CD4-positive, alpha-beta T cell treated with Interleukin-15 for 4 hours (primary cell): ENCODE data around the gene ABCC3.
"Not testable (repeated sequence)": the region's sequence is repeated elsewhere in the genome, so short reads cannot be mapped to it uniquely, and the experiment has no call there.

Source experiments
- DNase-seq: peaks from one replicate; pipeline ENCODE4 v3.0.0-alpha.2; 2020; ENCODE audit warnings: low spot score

ABCC3 gene

DNA sequence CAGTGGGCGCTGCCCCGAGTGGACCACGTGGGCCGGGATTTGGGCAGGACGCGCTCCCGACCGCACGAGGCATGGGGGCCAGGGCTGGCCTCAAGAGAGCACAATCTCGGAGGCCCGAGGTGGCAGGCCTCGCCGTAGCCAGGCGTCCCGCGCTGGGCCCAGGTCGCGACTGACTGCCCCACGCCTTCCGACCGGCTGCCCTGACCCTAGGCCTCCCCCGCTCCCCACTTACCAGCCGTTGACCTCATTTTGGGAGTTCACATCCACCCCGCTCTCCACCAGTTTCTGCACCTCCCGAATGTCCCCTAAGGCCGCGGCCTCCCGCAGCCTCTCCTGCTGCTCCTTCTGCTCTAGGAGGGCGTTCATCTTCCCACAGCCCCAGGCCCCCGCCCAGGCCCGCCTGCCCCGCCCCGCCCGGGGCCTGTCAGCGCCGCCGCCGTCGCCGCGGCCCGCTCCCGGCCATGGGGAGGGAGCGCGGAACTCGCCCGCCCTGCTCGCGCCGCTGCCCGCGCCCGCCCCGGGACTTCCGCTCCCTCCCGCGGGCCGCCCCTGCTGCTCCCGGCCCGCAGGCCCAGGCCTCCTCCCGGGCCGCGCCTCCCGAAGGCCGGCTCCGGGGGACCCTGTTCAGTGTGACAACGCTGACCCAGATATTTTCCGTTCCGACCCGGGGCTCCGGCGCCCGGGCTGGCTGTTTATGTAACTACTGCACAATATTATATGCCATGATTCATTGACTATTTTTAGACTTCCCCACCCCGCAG, 72.8 kb downstream of the ABCC3 start, which contains the start of gene ANKRD40:
Gene ANKRD40, minus strand, starts transcription at position 626 of the 761 bp plus-strand sequence. Its CDS starts 260 bp downstream, at position 366.
- peak; percentile 94 for DNase-seq

DNA sequence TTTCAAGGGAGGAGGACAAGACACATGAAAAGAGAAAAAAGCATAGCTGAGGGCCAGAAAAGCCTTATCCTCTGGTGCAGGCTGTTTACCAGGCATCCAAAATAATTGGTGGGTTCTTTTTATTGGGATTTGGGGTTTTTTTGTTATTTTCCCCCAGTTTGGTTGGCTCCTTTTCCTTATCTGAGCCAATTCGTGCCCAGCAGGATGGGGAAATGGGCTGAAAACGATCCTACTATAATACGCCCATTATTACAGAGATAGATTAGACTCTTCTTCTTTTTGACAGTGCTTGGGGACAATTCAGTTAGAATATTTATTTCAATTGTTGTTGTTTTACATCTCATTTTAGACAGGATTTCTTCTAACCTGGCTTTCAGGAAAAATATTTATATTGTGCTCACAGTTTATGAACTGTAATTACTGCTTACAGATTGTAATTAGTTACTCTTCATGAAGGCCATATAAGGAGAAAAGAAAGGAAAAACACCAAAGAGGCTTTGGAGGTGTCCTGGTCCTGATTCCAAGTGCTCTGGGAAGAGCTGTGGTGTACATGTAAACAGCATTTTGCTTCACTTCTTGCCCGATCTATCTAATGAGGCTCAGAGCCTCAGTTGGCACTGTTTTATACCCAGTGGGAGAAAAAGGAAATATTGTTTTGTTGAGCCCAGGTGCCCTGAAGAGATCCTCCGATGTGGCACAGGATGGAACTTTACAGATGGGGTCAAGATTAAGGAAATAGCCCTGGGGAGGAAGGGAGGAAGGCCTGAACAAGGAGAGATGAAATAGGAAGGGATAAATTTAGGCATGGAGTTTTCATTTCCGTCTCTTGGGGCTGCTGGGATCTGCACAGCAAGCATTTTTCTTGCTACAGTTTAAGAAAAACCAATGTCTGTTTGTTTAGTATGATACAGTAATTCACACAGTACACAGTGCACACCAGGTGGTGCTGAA, 73.6 kb downstream of the ABCC3 start:
- no peak for DNase-seq

DNA sequence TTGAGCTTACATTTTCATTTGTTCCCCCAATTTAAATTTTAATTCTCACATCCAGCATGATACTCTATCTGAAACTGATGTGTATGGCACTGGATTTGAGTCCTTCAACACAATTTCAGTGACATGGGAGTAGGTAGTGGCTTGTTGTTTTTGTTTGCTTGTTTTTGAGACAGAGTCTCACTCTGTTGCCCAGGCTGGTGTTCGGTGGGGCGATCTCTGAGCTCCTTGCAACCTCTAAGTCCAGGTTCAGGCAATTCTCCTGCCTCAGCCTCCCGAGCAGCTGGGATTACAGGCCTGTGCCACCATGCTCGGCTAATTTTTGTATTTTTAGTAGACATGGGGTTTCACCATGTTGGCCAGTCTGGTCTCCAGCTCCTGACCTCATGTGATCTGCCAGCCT, 74.4 kb downstream of the ABCC3 start:
- DNase-seq = not testable (repeated sequence)

DNA sequence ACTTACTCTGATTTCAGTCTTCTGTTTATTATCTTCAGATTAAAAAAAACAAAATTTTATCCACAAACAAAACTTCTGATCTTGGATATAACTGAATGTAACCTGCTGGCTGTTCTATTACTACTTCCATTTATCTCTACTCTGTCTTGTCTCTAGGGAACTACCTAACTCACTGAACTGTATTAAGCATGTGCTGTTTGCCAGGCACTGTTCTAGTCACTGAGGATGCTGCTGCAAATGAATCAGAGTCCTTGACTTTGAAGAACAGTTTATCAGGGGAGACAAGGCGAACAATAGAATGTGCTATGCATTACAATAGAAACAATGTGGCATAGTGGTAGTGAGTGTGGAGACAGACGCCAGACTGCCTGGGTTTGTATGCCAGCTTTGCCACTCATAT, 75.3 kb downstream of the ABCC3 start:
- no peak for DNase-seq

DNA sequence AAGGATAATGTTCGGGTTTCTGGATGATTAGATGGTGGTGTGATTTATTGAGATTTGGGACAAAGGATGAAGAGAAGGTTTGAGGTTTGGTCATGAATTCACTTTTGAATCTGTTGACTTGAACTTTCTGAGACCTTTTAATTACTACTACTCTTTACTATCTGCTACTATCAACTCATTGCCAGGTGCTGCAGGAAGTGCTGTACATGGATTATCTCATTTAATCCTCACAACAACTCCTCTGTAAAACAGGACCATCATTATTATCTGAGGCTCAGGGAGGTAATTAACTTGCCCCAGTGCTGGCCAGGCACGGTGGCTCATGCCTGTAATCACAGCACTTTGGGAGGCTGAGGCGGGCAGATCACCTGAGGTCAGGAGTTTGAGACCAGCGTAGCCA, 76.0 kb downstream of the ABCC3 start:
- no peak for DNase-seq

DNA sequence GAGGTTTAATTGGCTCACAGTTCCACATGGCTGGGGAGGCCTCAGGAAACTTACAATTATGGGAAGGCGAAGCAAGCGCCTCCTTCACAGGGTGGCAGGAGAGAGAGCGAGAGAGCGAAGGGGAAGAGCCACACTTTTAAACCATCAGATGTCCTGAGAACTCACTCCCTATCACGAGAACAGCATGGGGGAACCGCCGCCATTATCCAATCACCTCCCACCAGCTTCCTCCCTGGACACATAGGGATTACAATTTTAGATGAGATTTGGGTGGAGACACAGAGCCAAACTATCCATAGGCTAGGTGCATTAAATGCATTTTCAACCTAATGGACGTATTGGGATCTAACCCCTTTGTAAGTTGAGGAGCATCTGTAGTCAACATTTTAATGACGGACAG, 78.0 kb downstream of the ABCC3 start:
- no peak for DNase-seq

DNA sequence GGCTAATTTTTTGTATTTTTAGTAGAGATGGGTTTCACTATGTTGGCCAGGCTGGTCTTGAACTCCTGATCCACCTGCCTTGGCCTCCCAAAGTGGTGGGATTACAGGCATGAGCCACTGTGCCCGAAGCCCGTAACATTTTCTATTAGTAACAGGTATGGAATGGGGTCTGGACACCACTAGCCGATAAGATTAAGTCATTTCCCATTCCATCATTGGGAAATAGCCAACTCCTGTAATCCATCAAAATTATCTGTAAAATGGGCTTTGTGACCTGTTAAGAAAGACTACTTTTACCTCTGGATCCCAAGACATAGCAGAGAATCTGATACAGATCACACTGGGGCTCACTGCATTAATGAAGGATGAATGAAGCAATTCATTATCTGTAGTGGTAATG, 80.8 kb downstream of the ABCC3 start:
- DNase-seq = no peak

DNA sequence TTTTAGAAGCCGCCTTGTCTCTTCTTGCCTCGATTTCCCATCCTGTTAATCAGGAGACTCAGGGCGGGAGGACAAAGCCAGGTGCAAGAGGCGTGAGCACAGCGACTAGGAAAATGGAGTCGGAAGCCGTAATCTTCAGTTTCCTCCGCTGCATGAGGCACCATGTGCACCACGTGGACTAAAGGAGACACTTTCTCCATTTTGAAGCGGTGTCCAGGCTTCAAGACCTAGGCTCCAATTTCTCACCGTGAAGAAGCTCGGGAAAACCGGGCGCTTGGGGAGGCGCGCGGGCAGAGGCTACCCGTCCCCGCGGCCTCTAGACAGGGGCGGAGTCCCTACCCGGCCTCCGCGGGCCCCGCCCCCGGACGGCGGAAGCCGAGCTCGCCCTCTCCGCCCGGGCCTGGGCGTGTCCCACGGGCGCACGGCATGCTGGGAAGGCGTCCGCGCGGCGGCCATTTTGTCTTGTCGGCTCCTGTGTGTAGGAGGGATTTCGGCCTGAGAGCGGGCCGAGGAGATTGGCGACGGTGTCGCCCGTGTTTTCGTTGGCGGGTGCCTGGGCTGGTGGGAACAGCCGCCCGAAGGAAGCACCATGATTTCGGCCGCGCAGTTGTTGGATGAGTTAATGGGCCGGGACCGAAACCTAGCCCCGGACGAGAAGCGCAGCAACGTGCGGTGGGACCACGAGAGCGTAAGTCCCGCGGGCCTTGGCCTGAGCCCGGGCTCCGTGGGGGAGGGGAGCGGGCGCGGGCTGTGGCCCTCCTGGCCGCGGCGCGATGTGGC, 84.7 kb downstream of the ABCC3 start, which contains the start of gene LUC7L3:
Gene LUC7L3, plus strand, starts transcription at position 460 of the 780 bp plus-strand sequence. Its CDS starts 130 bp downstream, at position 590.
- peak; percentile 90 for DNase-seq

DNA sequence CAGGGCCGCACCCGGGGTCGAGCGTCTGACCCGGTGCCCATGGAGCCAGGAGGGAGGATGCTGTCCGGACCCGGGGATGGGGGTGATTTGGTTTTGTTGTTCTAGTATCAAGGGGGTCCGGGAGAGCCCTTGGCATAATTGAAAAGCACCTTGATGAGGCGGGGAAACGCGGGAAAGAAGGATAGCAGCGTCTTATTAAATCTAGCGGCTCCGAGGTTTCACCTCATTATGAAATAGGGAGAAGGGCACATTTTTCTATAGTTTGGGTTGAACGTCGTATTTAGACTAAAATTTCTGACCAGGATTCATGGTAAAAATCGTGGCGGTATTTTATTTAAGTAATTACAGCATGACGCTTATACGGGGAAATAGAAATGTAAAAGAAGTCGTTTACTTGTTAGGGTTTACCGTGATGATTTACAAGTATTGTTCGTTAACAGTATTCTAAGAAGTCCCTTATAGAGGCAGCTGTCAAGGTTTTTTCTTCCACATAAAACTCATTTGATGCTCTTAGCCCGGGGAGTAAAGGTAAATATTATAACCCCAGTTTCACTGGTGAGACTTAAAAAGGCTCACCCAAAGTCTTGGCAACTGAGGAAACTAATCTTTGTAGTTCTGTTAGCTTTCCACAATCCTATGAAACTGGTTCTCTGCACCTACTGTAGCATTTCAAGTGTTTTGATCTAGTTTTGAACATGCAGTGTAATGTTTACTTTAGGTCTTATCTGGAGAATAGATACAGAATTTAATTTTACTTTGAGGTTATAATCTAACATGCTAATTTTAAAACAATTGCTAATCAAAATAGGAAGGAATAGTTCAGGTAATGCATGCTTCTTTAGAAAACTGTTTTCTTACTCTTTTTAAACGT, 85.5 kb downstream of the ABCC3 start:
- peak; percentile 22 for DNase-seq

DNA sequence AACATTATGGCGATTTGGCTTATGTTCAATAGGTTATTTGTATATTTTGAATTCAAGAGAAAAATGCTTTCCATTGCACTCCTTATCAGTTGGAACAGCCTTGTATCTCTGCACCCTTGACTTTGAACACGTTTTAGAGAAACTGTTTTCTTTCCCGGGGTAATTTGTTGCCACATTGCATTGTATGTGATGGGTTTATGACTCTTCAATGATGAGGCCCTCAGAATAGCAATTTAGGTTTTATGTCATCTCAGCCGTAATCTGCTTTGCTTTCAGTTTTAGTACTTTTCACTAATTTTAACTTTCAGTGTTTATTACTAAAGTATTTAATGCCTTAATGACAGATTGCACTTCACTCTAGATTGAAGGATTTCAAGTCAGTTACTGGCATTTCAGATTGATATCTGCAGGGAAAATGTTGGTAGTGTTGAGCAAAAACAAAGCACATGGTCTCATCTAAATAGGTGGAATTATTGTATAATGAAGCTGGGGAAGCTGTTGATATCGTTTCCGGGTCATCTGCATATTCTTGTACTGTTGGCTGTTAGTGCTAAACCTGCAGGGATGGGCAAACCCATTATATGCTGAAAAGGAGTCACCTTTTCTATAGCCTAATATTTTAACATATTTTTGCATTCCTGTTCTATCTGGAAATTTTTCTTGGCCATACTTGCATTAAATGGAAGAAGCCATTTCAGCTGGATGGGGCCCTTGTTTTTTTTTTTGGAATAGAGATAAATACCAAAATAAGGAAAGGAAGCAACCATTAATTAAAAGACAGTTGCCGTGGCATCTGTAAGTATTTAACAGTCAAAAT, 86.7 kb downstream of the ABCC3 start:
- peak; percentile 42 for DNase-seq

DNA sequence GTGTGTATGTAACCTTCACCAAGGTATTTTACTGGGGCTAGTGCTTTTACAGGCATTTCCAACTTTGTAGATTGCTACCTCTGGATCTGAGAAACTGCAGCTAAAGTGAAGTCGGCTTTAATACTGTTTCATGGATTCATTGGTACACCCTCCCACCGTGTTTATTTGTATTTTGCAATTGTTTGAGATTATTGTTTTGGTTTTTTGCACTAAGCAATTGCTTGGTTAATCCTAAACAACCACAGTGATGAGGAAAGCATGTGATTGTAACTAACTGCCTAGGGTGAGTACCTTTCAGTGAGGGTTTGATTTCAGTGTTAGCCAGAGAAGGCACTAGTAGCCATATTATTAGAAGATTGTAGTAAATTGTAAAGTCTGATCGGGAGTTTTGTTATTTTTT, 88.1 kb downstream of the ABCC3 start:
- DNase-seq = no peak

DNA sequence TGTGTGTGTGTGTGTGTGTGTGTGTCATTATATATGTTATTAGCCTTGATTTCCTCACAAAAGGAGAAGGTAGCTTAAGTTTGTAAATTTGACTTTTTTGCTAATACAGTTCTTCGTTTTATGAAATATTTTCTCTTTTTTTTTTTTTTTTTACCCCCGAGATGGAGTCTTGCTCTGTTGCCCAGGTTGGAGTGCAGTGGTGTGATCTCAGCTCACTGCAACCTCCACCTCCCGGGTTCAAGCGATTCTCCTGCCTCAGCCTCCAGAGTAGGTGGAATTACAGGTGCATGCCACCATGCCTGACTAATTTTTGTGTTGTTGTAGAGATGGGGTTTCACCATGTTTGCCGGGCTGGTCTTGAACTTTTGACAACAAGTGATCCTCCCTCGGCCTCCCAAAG, 89.9 kb downstream of the ABCC3 start:
- DNase-seq = not testable (repeated sequence)

DNA sequence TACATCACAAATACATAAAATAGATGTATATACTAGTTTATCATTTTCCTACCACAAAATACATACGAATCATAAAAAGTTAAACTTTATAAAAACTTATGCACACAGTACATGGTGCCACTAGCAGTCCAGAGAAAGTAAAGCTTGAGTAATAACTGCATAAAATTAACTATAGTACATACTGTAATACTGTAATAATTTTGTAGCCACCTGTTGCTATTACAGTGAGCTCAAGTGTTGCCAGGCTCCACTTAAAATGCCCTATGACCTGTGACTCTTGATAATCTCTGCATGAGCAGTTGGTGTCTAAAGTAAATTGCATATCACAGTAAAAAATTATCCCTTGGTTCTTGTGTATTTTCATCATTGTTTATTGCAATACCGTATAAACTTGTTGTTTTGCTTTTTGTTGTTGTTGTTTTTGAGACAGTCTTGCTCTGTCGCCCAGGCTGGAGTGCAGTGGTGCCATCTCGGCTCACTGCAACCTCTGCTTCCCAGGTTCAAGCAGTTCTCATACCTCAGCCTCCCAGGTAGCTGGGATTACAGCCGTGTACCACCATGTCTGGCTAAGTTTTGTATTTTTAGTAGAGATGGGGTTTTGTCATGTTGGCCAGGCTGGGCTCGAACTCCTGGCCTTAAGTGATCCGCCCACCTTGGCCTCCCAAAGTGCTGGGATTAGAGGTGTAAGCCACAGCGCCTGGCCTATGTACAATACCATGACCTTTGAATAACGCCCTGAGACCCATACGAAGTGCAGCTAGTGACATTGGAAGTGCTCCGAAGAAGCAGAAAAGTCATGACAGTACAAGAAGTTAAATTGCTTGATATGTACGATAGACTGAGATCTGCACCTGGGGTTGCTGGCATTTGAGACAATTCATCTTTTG, 91.3 kb downstream of the ABCC3 start:
- DNase-seq = no peak

DNA sequence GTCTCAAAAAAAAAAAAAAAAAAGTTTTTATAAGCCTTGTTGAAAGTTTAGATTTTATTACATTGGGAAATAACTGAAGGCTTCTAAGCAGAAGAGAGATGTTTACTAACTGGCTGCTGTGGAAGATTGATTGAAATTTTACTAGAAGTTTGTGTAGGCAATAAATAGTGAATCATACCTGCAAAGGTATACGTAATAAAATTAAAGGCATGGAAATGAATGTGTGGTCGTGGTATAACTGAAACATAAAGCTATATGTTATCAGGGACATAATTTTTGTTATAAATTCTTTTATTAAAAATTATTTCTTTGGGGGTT, 93.4 kb downstream of the ABCC3 start:
- DNase-seq = no peak

DNA sequence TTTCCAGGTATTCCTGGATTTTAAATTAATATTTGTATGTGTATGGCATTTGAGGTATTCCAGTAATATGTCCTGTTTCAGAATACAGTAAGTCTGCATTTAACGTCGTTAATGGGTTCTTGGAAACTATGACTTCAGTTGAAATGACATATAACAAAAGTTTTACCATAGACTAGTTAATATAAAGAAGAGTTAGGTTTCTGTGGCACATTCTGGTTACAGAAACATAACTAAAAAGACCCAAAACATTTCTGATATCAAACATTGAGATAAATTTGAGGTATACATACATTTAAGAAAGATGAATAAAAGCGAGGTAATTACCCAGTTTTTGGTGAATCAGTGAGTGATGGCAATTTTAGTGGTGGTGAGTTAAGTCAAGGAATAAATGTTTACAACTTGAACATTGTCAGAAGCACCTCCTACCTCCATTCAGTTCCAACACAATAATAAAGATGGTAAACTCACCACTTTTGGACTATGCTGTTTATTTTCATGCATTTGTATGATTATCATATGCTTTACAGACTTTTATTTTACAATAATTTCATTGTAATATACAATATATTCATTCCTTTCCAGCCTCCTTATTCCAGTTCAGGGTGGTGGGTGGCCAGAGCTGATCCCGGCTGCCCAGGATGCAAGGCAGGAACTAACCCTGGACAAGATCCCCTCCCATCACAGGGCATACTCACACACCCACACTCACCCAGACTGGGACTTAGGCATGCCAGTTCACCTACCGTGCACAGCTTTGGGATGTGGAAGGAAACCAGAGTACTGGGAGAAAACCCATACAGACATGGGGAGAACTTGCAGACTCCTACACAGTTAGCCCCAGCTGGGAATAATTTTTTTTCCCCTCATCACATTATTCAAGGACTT, 94.4 kb downstream of the ABCC3 start:
- DNase-seq = no peak

DNA sequence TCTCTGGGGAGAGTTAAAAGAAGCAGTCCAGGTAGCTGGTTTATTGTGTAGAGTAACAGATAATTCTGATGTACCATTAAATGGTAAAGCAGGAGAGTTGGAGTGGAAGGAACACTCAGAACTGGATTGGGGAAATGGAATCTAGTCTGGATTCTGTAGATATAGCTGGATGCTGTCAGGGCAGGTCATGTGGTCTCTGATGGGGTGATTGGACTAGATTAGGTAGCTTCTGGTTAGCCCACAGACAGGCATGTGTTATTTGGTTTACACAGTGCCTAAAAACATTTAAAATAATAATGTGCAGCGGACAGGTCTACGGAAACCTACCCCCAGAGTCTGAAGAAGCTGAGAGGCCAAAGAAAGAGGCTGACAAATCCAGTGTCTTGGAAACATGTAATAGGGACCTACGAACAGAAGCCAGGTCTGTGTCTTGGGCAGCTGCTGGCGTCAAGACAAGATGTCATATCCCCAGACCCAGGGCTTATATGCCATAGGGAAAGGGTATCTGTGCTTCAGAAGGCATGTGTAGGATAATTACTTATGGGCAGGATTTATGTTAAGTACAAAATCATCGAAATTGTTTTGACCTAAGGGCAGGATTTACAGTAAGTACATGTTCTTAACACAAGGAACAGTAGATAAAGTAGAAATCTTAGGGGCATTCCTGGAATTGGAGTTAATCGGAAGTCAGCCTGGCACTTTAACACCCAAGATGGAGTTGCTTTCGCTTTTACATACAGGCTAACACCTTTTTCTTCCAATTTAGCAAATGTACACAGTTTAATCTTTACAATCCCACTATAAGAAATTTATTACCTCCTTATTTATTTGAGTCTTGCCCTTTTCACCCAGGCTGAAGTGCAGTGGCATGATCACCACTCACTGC, 97.1 kb downstream of the ABCC3 start:
- peak; percentile 31 for DNase-seq

DNA sequence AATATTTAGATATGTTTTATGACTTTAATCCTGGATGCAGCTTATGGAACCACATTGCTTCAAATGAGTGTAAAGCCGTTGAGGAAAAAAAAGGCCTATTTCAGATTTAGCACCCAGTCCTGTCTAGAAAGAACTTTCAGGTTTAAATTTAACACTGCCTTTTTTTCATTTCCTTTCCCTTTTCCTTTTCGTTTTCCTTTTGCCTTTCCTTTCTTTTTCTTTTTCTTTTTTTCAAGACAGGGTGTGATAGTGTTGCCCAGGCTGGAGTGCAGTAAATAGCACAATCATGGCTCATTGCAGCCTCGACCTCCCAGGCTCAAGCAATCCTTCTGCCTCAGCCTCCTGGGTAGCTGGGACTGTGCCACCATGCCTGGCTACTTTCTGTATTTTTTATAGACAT, 100.6 kb downstream of the ABCC3 start:
- no peak for DNase-seq
